GM21717 (cell line): Measurements from ENCODE around the gene TNFRSF6B.

ENCODE experiments used
- ATAC-seq: cut with Tn5 transposase; IDR thresholded peaks from one replicate; pipeline ENCODE4 v1.9.1; 2021; ENCODE audit warnings: mild to moderate bottlenecking, moderate library complexity; ENCODE audit not compliant: unreplicated experiment

The TNFRSF6B gene

DNA sequence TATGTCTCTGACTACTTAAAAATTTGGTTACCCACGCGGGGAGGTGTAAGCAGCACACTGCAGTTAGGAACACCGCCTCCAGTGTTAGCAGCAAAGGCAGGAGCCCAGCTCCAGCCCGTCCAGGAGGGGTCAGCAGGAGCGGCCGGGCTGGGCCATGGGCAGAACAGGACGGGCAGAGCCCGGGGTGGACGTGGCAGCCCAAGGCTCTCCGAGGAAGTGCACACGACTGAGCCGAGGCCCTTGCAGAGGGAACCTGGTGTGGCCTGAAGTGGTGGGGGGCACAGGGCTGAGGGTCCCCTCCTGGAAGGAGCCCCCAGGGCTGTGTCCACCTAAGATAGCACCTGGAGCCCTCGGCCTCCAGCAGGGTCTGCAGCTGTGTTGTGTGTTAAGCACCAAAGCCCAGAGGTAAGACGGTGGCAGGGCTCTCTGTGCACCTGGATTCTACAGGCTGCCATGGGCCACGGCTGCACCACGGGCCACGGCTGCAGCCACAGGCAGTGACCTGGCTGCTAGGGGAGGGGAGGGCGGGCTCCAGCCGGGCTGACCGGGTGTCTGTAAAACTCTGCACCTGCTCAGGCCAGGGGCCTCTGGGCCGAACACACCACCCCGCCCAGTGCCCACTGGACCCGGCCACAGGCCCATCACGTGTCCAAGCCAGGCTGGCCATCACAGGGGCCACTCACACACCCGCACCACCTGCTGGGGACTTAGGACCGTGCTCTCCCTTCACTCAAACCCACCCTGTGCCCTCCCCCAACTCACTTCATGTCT lies 49.7 kb downstream of the TNFRSF6B start:
- ATAC-seq = no peak

- no peak for ATAC-seq
Measured at GRCh38 chr20:63746751-63747315, 50.4 kb downstream of the TNFRSF6B start.

- no peak for ATAC-seq
Measured at GRCh38 chr20:63747622-63748069, 51.2 kb downstream of the TNFRSF6B start.
